ENCODE measurements around the gene SETD5. TPM values are rescaled to one million over a fixed set of nuclear protein-coding genes. Genes with fewer than 3 reads are reported as not detected.
A peak's percentile ranks its signal among the peaks of the same experiment; 100 is the strongest.

Gene SETD5, protein sequence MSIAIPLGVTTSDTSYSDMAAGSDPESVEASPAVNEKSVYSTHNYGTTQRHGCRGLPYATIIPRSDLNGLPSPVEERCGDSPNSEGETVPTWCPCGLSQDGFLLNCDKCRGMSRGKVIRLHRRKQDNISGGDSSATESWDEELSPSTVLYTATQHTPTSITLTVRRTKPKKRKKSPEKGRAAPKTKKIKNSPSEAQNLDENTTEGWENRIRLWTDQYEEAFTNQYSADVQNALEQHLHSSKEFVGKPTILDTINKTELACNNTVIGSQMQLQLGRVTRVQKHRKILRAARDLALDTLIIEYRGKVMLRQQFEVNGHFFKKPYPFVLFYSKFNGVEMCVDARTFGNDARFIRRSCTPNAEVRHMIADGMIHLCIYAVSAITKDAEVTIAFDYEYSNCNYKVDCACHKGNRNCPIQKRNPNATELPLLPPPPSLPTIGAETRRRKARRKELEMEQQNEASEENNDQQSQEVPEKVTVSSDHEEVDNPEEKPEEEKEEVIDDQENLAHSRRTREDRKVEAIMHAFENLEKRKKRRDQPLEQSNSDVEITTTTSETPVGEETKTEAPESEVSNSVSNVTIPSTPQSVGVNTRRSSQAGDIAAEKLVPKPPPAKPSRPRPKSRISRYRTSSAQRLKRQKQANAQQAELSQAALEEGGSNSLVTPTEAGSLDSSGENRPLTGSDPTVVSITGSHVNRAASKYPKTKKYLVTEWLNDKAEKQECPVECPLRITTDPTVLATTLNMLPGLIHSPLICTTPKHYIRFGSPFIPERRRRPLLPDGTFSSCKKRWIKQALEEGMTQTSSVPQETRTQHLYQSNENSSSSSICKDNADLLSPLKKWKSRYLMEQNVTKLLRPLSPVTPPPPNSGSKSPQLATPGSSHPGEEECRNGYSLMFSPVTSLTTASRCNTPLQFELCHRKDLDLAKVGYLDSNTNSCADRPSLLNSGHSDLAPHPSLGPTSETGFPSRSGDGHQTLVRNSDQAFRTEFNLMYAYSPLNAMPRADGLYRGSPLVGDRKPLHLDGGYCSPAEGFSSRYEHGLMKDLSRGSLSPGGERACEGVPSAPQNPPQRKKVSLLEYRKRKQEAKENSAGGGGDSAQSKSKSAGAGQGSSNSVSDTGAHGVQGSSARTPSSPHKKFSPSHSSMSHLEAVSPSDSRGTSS (N-terminal part only)
- 100 to 1,000 TPM in 3 of 7 donors, 10 to 100 TPM in 4; 74.6 to 140 (median 98.2) TPM for total RNA-seq
- polyA plus RNA-seq, result 10 to 100 TPM; 30.8 to 71.8 TPM
- long read RNA-seq, donor 1, partial matches to known transcripts, result 38 of 74 reads
- long read RNA-seq, donor 1, other reads (novel, unspliced or antisense), result 34 of 74 reads
- long read RNA-seq, donor 2, partial matches to known transcripts, result 37 of 41 reads
- long read RNA-seq, donor 2, other reads (novel, unspliced or antisense), result 0 of 41 reads
- long read RNA-seq, donor 3, partial matches to known transcripts, result 10 of 23 reads
- long read RNA-seq, donor 3, other reads (novel, unspliced or antisense), result 12 of 23 reads

- Histone ChIP-seq H3K4me3 (peak within 1 kb of the TSS; percentile 85), H3K4me1 (ENCODE audit: insufficient read depth) (peaks cover 9% of the 10 kb centered on the region), H3K9me3 (no peaks in the 10 kb centered on the region), H3K27ac (peak within 1 kb of the TSS; percentile 92 to 97), H3K27me3 (no peaks in the 10 kb centered on the region), H3K36me3 (no peaks in the 10 kb centered on the region)
- intact Hi-C loops (cut with DNase I), result no loop called here
- WGBS, 3 donors, result 0 to 1% (median 0%) methylated on average over 5 to 61 of the region's 63 CpGs
- no peak for TF ChIP-seq EP300 (IDR thresholded peaks at IDR 0.05)
- peak; percentile 83 for TF ChIP-seq POLR2A (IDR thresholded peaks at IDR 0.05)
- peak; percentile 99 for DNase-seq
Observed at GRCh38 chr3:9397332-9397905, at the start of gene SETD5. TSS of gene SETD5 (plus strand) at chr3:9397615. CDS start at chr3:9428939, 31,324 bp downstream.

- intact Hi-C loops (cut with DNase I), result no loop called here
Observed at GRCh38 chr3:9347887-9348286, 49.5 kb upstream of the SETD5 start.

DNA sequence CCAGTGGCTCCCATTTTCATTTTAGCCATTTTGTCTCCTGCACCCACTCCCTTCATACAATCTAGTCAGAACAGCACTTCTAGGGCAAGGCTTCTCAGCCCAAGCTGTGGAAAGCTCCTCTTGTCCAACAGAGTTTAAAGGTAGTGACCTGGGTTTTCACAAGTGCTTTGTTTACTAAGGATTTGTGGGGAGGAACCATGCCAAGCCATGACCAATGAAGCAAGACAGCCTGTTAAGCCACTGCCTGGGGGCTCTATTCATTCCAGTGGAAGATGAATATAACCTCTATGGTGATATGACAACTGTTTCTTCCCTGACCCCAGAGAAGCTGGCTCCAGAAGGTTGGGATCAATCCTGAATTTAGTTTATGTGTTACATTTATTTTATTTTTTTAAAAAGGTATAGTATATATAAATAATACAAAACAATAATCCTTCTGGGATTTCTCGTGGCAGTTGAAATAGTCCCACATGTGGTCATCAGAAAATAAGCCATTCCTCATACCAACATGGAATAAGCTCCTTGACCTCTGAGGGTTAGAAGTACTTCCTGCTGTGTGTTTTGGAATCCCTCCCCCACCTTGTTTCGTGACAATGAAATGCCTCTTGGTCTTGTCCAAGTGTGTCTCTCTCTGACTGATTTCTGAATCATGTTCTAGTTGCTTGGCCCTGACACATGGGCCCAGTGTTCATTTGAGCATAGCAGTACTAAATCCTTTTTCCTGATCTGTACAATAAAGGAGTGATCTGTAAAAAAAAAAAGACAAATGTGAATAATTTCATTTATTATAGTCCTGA lies 47.9 kb upstream of the SETD5 start:
- TF ChIP-seq, protein P1, sequence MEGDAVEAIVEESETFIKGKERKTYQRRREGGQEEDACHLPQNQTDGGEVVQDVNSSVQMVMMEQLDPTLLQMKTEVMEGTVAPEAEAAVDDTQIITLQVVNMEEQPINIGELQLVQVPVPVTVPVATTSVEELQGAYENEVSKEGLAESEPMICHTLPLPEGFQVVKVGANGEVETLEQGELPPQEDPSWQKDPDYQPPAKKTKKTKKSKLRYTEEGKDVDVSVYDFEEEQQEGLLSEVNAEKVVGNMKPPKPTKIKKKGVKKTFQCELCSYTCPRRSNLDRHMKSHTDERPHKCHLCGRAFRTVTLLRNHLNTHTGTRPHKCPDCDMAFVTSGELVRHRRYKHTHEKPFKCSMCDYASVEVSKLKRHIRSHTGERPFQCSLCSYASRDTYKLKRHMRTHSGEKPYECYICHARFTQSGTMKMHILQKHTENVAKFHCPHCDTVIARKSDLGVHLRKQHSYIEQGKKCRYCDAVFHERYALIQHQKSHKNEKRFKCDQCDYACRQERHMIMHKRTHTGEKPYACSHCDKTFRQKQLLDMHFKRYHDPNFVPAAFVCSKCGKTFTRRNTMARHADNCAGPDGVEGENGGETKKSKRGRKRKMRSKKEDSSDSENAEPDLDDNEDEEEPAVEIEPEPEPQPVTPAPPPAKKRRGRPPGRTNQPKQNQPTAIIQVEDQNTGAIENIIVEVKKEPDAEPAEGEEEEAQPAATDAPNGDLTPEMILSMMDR (IDR thresholded peaks at IDR 0.05), result no peak
- TF ChIP-seq POLR2A (IDR thresholded peaks at IDR 0.05) (no peak), EP300 (IDR thresholded peaks at IDR 0.05) (no peak)
- Histone ChIP-seq H3K27ac (no peak overlapping the region), H3K4me3 (no peak overlapping the region), H3K9me3 (no peaks in the 10 kb centered on the region), H3K27me3 (no peaks in the 10 kb centered on the region), H3K4me1 (ENCODE audit: insufficient read depth) (no peaks in the 10 kb centered on the region), H3K36me3 (no peaks in the 10 kb centered on the region)
- DNase-seq, result no peak
- intact Hi-C loops (cut with DNase I), result loop anchor here in 3 of 4 donors (10.0 kb wide), 2 partner anchors 75 to 95 kb away; no protein-coding TSS in a partner anchor
- WGBS, 3 donors, result 16 to 28% (median 19%) methylated on average over 2 of the region's 2 CpGs

More at GRCh38 chr3:9347887-9348286, 49.5 kb upstream of the SETD5 start:
- TF ChIP-seq POLR2A (IDR thresholded peaks at IDR 0.05) (no peak), EP300 (IDR thresholded peaks at IDR 0.05) (no peak)
- TF ChIP-seq, protein P1 (IDR thresholded peaks at IDR 0.05), result no peak
- H3K9me3 ChIP-seq, result no peaks in the 10 kb centered on the region
- H3K4me1 ChIP-seq (ENCODE audit: insufficient read depth), result no peaks in the 10 kb centered on the region
- no peaks in the 10 kb centered on the region for H3K36me3 ChIP-seq
- H3K27ac ChIP-seq, result no peak overlapping the region
- DNase-seq, result no peak
- H3K27me3 ChIP-seq, result no peaks in the 10 kb centered on the region
- H3K4me3 ChIP-seq, result no peak overlapping the region
- WGBS, 3 donors, result 45 to 49% (median 48%) methylated on average over 2 of the region's 2 CpGs

DNA sequence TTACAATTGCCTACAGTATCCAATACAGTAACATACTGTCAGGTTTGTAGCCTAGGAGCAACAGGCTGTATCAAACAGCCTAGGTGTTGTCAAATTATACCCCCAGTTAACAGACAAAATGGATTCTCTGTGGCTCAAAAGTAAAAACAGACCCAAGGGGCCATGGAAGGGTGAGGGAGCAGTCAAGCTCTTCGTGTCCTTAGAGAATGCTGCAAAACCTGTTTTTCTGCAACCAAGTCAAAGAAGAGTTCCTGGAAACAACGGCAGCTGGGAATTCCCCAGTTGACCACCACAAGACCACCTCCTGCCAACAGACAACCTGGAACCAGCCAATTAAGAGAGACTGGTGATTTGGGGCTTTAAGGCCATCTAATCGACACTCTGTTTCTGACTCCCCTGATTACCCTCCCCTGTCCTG lies 45.7 kb upstream of the SETD5 start:
- Histone ChIP-seq H3K4me1 (ENCODE audit: insufficient read depth) (no peaks in the 10 kb centered on the region), H3K4me3 (no peak overlapping the region), H3K27ac (no peak overlapping the region), H3K36me3 (no peaks in the 10 kb centered on the region), H3K9me3 (no peaks in the 10 kb centered on the region), H3K27me3 (no peaks in the 10 kb centered on the region)
- 49 to 59% (median 57%) methylated on average over 3 of the region's 3 CpGs for WGBS, 3 donors
- intact Hi-C loops (cut with DNase I), result loop anchor here in 3 of 4 donors (10.0 kb wide), 2 partner anchors 73 to 93 kb away; no protein-coding TSS in a partner anchor
- no peak for DNase-seq
- TF ChIP-seq, protein P1 (IDR thresholded peaks at IDR 0.05), result no peak
- TF ChIP-seq EP300 (IDR thresholded peaks at IDR 0.05) (no peak), POLR2A (IDR thresholded peaks at IDR 0.05) (no peak)
